ENCODE measurements around the gene RALGPS1.

RALGPS1 gene

GRCh38 chr9:127176631-127177030 lies 262.0 kb downstream of the RALGPS1 start:
- DNase-seq = no peak

- DNase-seq = no peak
These were observed 262.6 kb downstream of the RALGPS1 start for GRCh38 chr9:127177231-127177630.

GRCh38 chr9:127177665-127178265 lies 263.2 kb downstream of the RALGPS1 start:
- DNase-seq = no peak

DNA sequence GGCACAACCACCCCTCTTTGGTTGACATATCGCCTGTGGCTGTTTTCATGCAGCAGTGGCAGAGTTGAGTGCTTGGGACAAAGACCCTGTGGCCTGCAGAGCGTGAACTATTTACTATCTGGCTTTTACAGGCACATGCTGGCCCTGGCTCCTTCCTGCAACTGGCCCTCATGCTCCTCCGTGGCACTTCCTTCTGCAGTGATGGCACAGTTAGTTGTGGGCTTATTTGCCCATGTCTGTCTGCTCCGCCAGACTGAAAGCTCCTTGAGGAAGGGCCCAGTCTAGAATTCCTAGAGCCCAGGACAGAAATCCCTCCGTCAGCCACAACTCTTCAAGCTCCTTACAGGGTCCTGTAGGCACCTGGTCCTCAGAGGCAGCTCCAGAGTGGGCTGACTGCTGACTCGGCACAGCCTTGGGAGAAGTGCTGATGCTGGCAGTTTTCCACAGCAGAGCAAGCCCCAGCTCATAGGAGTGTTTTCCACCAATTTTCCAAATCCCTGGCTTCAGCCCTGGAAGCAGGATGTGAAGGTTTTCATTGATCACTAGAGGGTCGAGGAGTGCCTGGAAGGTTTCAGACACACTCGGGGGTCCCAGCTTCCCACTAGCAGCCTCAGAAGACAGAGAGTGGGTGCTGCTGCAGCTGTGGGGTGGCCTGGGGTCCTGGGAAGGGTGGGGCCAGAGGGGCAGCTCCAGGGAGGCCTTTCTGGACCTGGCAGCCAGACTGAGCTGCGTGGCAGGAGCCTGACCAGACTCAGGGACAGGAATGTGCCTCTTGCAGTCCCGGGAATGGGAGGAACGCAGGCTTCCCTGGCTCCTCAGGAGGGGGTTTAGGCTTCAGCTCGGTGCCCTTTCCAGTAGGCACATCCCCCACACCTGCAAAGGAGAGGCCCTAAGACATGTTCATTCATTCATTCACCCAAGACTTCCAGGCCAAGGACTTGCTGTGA lies 264.4 kb downstream of the RALGPS1 start:
- peak; percentile 40 for DNase-seq

GRCh38 chr9:127179633-127180441 lies 265.3 kb downstream of the RALGPS1 start:
- DNase-seq = no peak

GRCh38 chr9:127180457-127181314 lies 266.1 kb downstream of the RALGPS1 start:
- DNase-seq = no peak

DNA sequence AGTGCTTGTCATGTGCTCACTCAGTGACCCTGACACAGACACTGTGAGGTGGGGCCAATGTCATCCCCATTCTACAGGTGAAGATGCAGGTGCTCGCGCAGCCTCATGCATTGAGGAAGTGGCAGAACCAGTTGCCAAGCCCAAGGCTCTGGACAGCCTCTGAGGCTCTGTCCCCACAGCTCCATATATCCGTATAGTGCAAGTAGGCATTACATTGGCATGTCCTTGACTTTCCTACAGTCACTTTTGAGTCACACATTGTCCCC lies 266.7 kb downstream of the RALGPS1 start:
- no peak for DNase-seq

GRCh38 chr9:127181595-127182190 lies 267.1 kb downstream of the RALGPS1 start:
- DNase-seq = no peak

- DNase-seq = peak; percentile 82
These were observed 268.5 kb downstream of the RALGPS1 start for GRCh38 chr9:127182901-127183746.

GRCh38 chr9:127183814-127184582 lies 269.4 kb downstream of the RALGPS1 start:
- no peak for DNase-seq

- DNase-seq = no peak
These were observed 270.1 kb downstream of the RALGPS1 start for GRCh38 chr9:127184641-127185040.

DNA sequence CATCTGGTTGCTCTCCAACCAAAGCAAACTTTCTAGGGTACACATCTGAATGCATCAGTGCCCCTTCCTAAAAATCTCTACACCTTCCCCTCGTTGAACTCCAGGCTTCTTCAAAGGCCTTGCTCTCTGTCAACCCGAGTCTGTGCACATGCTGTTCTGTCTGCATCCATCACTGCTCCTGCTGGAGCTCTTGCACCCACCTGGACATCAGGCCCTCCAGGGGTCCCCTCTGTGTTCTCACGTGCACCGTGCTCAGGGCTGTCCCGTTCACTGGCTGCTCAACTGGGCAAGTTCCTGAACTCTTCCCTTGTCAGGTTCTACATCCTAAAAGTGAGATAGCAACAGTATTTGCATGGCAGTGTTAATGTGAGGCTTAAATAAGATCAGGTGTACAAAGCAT lies 270.6 kb downstream of the RALGPS1 start:
- no peak for DNase-seq

GRCh38 chr9:127185931-127186781 lies 271.6 kb downstream of the RALGPS1 start:
- DNase-seq = peak; percentile 95

DNA sequence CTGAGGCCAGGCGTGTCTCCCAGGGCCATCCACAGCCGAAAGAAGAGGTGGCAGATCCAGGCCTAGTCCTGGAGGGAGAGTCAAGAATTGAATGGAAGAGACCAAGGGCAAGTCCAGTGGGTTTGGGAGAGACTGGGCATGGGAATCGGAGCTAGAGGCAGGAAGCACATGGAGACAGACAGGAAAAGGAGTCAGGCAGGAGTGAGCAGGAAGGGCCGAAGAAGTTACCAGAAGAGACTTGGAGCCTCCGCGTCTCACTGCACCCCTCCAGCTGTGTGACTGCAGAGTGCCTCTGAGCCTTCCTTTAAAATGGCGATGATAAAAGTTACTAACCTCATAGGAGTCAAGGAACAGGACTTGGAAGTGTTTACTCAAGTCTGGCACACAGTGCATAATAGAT lies 272.2 kb downstream of the RALGPS1 start:
- no peak for DNase-seq

- DNase-seq = peak; percentile 97
These were observed 272.8 kb downstream of the RALGPS1 start for GRCh38 chr9:127187231-127187956.

- DNase-seq = no peak
These were observed 273.8 kb downstream of the RALGPS1 start for GRCh38 chr9:127188396-127188795.

DNA sequence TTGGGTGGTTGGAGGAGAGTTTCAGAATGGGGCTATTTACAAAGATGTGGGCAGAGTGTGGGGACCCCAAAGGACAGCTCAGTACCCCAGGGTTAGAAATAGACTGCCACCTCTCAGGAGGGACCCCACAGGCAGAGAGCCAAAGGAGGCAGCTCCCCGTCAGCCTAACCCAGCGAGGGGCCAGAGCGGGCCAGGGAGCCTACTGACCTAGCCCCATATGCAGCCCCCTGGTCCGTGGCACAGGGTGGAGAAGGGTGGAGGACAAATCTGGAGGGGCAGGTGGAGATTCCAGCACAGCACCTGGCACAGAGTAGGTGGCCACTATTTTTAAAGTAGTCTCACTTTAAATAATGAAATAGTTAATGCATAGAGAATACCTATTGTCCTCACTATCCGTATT lies 275.0 kb downstream of the RALGPS1 start:
- DNase-seq = no peak

DNA sequence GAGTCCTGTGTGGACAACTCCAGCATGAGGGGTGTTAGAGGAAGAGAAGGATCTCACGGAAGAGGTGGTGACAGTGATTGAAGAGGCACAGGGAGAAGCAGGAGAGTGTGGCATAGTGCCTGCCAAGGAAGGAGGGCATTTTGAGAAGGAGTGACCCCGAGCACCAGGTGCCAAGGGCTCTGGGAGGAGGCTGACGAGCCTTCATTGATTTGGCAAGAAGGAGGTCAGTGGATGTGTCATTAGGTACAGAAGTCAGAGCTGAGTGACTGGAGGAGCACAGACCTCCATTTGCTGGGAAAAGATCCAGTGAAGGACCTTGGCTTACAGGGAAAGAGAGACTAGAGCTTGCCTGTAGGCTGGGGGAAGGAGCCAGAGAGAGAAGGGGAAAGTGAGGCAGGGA lies 278.2 kb downstream of the RALGPS1 start:
- DNase-seq = no peak

- DNase-seq = no peak
These were observed 278.9 kb downstream of the RALGPS1 start for GRCh38 chr9:127193483-127193882.
